Measurements from ENCODE around the gene RAET1L.

- TF ChIP-seq POLR2A (IDR thresholded peaks at IDR 0.05) = no peak
- no peak for TF ChIP-seq CTCF (IDR thresholded peaks at IDR 0.05)
These were observed 42.2 kb downstream of the RAET1L start for GRCh38 chr6:149983145-149983544.
